Mammary epithelial cell (primary cell): ENCODE results near the gene GPR146.

Experiments used
- EZH2 ChIP-seq: IDR thresholded peaks from 2 replicates; pipeline ENCODE4 v1.6.1; 2012; ENCODE audit warnings: low read length, inconsistent platforms, borderline replicate concordance
- TF ChIP-seq, protein P1 (sequence below), 2 donors: IDR thresholded peaks in 1 of 2; conservative IDR thresholded peaks in 1 of 2; 2 replicates each; pipeline ENCODE4 v1.5.1; 2011 to 2012; ENCODE audit warnings: inconsistent platforms in 2 of 2, low read length in 2 of 2, mild to moderate bottlenecking in 2 of 2, control low read depth in 1 of 2, low read depth in 1 of 2; ENCODE audit not compliant: insufficient read depth in 1 of 2; ENCODE audit errors: extremely low read depth in 1 of 2

DNA sequence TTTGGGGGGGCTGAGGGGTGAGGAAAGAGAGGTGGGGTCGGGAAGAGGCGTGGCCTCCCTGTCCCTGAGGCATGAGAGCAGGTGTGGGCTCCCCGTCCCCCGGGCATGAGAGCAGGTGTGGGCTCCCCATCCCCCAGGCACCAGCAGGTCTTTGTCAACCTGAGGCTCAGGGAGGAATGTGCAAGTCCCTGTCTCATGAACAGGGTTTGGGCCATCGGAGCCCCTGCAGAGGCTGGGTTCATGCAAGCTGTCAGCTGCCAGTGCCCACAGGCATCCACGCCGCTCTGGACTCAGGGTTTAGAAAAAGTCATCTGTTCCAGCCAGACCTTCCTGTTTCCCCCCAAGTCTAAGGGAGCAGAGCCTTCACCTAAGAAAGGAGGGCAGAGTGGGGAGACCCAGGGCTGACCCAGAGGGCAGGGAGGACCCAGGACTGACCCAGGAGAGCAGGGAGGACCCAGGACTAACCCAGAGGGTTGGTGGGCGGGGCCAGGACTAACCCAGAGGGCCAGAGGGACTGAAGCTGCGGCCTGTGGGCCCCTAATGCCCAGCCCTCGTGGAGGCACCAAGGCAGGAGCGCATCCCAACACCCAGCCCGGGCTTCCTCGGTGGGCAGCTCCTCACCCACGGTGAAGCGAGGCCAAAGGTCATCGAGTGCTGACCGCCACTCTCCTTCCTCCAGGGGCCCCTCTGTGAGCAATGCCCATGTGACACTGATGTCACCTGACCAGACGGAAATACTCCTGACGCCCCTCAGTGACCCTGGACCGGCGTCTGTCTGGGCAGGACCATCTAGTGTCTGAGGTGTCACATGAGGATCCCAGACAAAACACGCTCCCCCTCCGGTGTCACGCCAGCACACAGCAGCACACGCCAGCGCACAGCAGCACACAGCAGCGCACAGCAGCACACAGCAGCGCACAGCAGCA, 28.9 kb upstream of the GPR146 start:
- TF ChIP-seq, protein P1, sequence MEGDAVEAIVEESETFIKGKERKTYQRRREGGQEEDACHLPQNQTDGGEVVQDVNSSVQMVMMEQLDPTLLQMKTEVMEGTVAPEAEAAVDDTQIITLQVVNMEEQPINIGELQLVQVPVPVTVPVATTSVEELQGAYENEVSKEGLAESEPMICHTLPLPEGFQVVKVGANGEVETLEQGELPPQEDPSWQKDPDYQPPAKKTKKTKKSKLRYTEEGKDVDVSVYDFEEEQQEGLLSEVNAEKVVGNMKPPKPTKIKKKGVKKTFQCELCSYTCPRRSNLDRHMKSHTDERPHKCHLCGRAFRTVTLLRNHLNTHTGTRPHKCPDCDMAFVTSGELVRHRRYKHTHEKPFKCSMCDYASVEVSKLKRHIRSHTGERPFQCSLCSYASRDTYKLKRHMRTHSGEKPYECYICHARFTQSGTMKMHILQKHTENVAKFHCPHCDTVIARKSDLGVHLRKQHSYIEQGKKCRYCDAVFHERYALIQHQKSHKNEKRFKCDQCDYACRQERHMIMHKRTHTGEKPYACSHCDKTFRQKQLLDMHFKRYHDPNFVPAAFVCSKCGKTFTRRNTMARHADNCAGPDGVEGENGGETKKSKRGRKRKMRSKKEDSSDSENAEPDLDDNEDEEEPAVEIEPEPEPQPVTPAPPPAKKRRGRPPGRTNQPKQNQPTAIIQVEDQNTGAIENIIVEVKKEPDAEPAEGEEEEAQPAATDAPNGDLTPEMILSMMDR (conservative IDR thresholded peaks at IDR 0.05 in 1 of 2, IDR thresholded peaks at IDR 0.05 in 1 of 2; ENCODE audit: extremely low read depth in 1 of 2, insufficient read depth in 1 of 2, low read depth in 1 of 2, low read length in 2 of 2): no peak
- TF ChIP-seq EZH2: no peak
